Upper lobe of left lung (tissue), 6 donors: ENCODE data around the gene NDUFC1. TPM values are rescaled to one million over a fixed set of nuclear protein-coding genes. Genes with fewer than 3 reads are reported as not detected.

Experiments
- ATAC-seq, 2 donors: fragments of 200-7000 bp; cut with Tn5 transposase; one replicate each; pipeline ENCODE4 v1.9.1; 2022; ENCODE audit warnings: mild to moderate bottlenecking in 2 of 2, moderate library complexity in 2 of 2; ENCODE audit not compliant: low FRiP score in 2 of 2
- DNase-seq, 2 donors: peaks; one replicate each; pipeline ENCODE4 v3.0.0-alpha.2; 2019 to 2020
- H3K27ac ChIP-seq, 4 donors: fragments of 200-600 bp; sonication (generic); one replicate each; pipeline ENCODE4 v1.5.1; 2016 to 2019
- H3K27me3 ChIP-seq, 4 donors: fragments of 200-600 bp; sonication (generic); one replicate each; pipeline ENCODE4 v1.5.1; 2017 to 2019
- H3K36me3 ChIP-seq, 4 donors: fragments of 200-600 bp; sonication (generic); one replicate each; pipeline ENCODE4 v1.5.1; 2016 to 2019
- H3K4me1 ChIP-seq, 4 donors: fragments of 200-600 bp; sonication (generic); one replicate each; pipeline ENCODE4 v1.5.1; 2018 to 2019
- H3K4me3 ChIP-seq, 4 donors: fragments of 200-600 bp; sonication (generic); one replicate each; pipeline ENCODE4 v1.5.1; 2017 to 2019; ENCODE audit warnings: mild to moderate bottlenecking in 2 of 4, moderate library complexity in 1 of 4
- H3K9me3 ChIP-seq, 4 donors: fragments of 200-600 bp; sonication (generic); one replicate each; pipeline ENCODE4 v1.5.1; 2018 to 2019
- CTCF ChIP-seq, 6 experiments: fragments of 450-650 bp in 4 of 6; fragments of 200-600 bp in 2 of 6; sonication (generic) in 2 of 6; IDR thresholded peaks; one replicate each; pipeline ENCODE4 v1.5.1; 2016 to 2019; ENCODE audit warnings: antibody characterized with exemption in 6 of 6
- EP300 ChIP-seq, 4 donors: sonication (generic); formaldehyde crosslinking; IDR thresholded peaks; one replicate each; pipeline ENCODE4 v1.5.1; 2017; ENCODE audit warnings: antibody characterized with exemption in 4 of 4, control low read depth in 2 of 4
- POLR2A ChIP-seq, 4 donors: fragments of 450-650 bp; IDR thresholded peaks; one replicate each; pipeline ENCODE4 v1.5.1; 2016 to 2017; ENCODE audit warnings: antibody characterized with exemption in 4 of 4, mild to moderate bottlenecking in 2 of 4
- POLR2AphosphoS5 ChIP-seq, 2 donors: sonication (generic); formaldehyde crosslinking; IDR thresholded peaks; one replicate each; pipeline ENCODE4 v1.5.1; 2017; ENCODE audit warnings: antibody characterized with exemption in 2 of 2
- WGBS, 2 donors: methylation state at CpG; one replicate each; pipeline ENCODE4 v1.1.5; 2017 to 2018; 5-methylcytosine and 5-hydroxymethylcytosine counted together
- total RNA-seq, 6 donors: library from RNA; depleted of rRNA in 4 of 6; stranded (reverse); fragments of >200 nt in 4 of 6; gene quantifications; one replicate each; pipeline versions ENCODE4 v1.1.0 to v1.2.1, GENCODE V29; 2016 to 2021
- donor health status: DM: no; HTN: no; CAD: no; lungs with moderate emphysema.
- donor health status: DM: no; HTN: yes; CAD: no; lungs with severe emphysema.

Gene NDUFC1
- total RNA-seq = 10 to 100 TPM; 17.9 to 49.2 (median 34.6) TPM

- Histone ChIP-seq H3K4me1 (peaks cover 24 to 42% (median 31%) of the 10 kb centered on the region in 4 donors), H3K4me3 (peak within 1 kb of the TSS; percentile 75 to 99 (median 84)), H3K27ac (peak within 1 kb of the TSS; percentile 88 to 98 (median 95)), H3K36me3 (peaks cover 0 to 13% (median 0%) of the 10 kb centered on the region in 4 donors), H3K9me3 (no peaks in the 10 kb centered on the region), H3K27me3 (no peaks in the 10 kb centered on the region)
- DNase-seq = peak; percentile 65 to 86
- ATAC-seq = peak; percentile 75 to 81
- peak in 2 of 4 donors; percentile 8 to 62 for TF ChIP-seq POLR2A (IDR thresholded peaks at IDR 0.05)
- peak; percentile 45 to 62 for TF ChIP-seq POLR2AphosphoS5 (IDR thresholded peaks at IDR 0.05)
- TF ChIP-seq EP300 (IDR thresholded peaks at IDR 0.05) = no peak
- peak in 2 of 6 experiments; percentile 32 to 59 for TF ChIP-seq CTCF (IDR thresholded peaks at IDR 0.05)
- WGBS, 2 donors = 0% methylated on average over 32 to 44 of the region's 46 CpGs
Observed at GRCh38 chr4:139301821-139302611, at the start of gene NDUFC1. NDUFC1 (minus strand) TSS chr4:139302477; CDS start chr4:139295798, 6,679 bp downstream.

GRCh38 chr4:139337612-139338011 is 35.3 kb upstream of the NDUFC1 start:
- Histone ChIP-seq H3K4me1 (no peaks in the 10 kb centered on the region), H3K4me3 (no peak overlapping the region), H3K36me3 (peaks cover 0 to 33% (median 15%) of the 10 kb centered on the region in 4 donors), H3K27ac (no peak overlapping the region), H3K9me3 (no peaks in the 10 kb centered on the region), H3K27me3 (no peaks in the 10 kb centered on the region)
- TF ChIP-seq POLR2AphosphoS5 (IDR thresholded peaks at IDR 0.05) (no peak), CTCF (IDR thresholded peaks at IDR 0.05) (no peak), EP300 (IDR thresholded peaks at IDR 0.05) (no peak), POLR2A (IDR thresholded peaks at IDR 0.05) (no peak)
- ATAC-seq (no peak), DNase-seq (no peak)

- 90 to 93% methylated on average over 2 of the region's 2 CpGs for WGBS, 2 donors
- DNase-seq = no peak
- TF ChIP-seq POLR2A (IDR thresholded peaks at IDR 0.05) (no peak), EP300 (IDR thresholded peaks at IDR 0.05) (no peak), CTCF (IDR thresholded peaks at IDR 0.05) (no peak), POLR2AphosphoS5 (IDR thresholded peaks at IDR 0.05) (no peak)
- Histone ChIP-seq H3K4me3 (no peak overlapping the region), H3K4me1 (no peaks in the 10 kb centered on the region), H3K27ac (no peak overlapping the region), H3K36me3 (peaks cover 0 to 22% (median 3%) of the 10 kb centered on the region in 4 donors), H3K9me3 (no peaks in the 10 kb centered on the region), H3K27me3 (no peaks in the 10 kb centered on the region)
- ATAC-seq = no peak
Observed at GRCh38 chr4:139333046-139333445, 30.8 kb upstream of the NDUFC1 start.

GRCh38 chr4:139331185-139331584 is 28.9 kb upstream of the NDUFC1 start:
- peaks cover 0 to 22% (median 3%) of the 10 kb centered on the region in 4 donors for H3K36me3 ChIP-seq
- no peak overlapping the region for H3K4me3 ChIP-seq
- H3K27ac ChIP-seq = no peak overlapping the region
- H3K9me3 ChIP-seq = no peaks in the 10 kb centered on the region
- 96 to 100% methylated on average over 1 of the region's 1 CpG for WGBS, 2 donors
- no peak for DNase-seq
- no peaks in the 10 kb centered on the region for H3K4me1 ChIP-seq
- no peak for ATAC-seq
- TF ChIP-seq CTCF (IDR thresholded peaks at IDR 0.05) (no peak), EP300 (IDR thresholded peaks at IDR 0.05) (no peak), POLR2A (IDR thresholded peaks at IDR 0.05) (no peak), POLR2AphosphoS5 (IDR thresholded peaks at IDR 0.05) (no peak)
- H3K27me3 ChIP-seq = no peaks in the 10 kb centered on the region
